Mammary epithelial cell (primary cell): ENCODE data around the gene NUP58.

Experiments used
- EZH2 ChIP-seq: IDR thresholded peaks from 2 replicates; pipeline ENCODE4 v1.6.1; 2012; ENCODE audit warnings: low read length, inconsistent platforms, borderline replicate concordance
- TF ChIP-seq, protein P1 (sequence below), 2 donors: IDR thresholded peaks in 1 of 2; conservative IDR thresholded peaks in 1 of 2; 2 replicates each; pipeline ENCODE4 v1.5.1; 2011 to 2012; ENCODE audit warnings: inconsistent platforms in 2 of 2, low read length in 2 of 2, mild to moderate bottlenecking in 2 of 2, control low read depth in 1 of 2, low read depth in 1 of 2; ENCODE audit not compliant: insufficient read depth in 1 of 2; ENCODE audit errors: extremely low read depth in 1 of 2

DNA sequence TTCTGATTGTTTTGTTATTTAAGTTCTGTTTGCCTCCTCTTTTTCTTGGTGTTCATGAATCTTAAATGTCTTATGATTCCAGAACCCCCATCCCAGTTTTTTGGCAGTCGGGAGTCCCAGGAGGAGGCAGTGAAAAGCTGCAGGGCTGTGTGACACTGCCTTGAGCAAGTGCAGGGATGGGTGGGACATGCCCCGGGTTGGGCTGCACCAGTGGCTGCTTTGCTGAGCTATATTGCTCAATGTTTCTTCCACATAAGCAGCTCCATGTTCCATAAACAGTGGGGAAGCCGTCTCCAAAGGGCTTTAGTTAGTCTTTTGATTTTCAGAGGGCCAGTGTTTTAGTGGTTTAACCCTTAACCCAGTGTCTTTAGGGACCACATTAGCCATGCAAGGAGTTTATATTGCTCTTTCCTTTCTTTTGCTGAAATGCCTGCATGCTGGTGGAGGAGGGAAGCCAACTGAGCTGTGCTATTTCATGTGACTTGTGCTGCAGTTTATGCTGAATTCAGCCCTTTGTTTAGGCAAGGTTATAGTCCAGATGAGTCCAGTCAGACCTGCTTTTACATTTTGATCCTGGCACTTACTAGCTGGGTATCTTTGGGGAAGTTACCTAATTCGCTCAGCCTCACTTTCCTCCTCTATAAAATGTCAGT is 83.5 kb downstream of the NUP58 start:
- no peak for TF ChIP-seq EZH2
- TF ChIP-seq, protein P1, sequence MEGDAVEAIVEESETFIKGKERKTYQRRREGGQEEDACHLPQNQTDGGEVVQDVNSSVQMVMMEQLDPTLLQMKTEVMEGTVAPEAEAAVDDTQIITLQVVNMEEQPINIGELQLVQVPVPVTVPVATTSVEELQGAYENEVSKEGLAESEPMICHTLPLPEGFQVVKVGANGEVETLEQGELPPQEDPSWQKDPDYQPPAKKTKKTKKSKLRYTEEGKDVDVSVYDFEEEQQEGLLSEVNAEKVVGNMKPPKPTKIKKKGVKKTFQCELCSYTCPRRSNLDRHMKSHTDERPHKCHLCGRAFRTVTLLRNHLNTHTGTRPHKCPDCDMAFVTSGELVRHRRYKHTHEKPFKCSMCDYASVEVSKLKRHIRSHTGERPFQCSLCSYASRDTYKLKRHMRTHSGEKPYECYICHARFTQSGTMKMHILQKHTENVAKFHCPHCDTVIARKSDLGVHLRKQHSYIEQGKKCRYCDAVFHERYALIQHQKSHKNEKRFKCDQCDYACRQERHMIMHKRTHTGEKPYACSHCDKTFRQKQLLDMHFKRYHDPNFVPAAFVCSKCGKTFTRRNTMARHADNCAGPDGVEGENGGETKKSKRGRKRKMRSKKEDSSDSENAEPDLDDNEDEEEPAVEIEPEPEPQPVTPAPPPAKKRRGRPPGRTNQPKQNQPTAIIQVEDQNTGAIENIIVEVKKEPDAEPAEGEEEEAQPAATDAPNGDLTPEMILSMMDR (conservative IDR thresholded peaks at IDR 0.05 in 1 of 2, IDR thresholded peaks at IDR 0.05 in 1 of 2; ENCODE audit: extremely low read depth in 1 of 2, insufficient read depth in 1 of 2, low read depth in 1 of 2, low read length in 2 of 2): no peak
